NCI-H2107 treated with DMSO at 0.1 percent for 48 hours (cell line): Measurements from ENCODE around the gene MIGA2.
"Not testable (repeated sequence)": the region's sequence is repeated elsewhere in the genome, so short reads cannot be mapped to it uniquely, and the experiment has no call there.

Experiments
- DNase-seq: peaks from one replicate; lab custom pipeline; 2025; ENCODE audit not compliant: unreplicated experiment; lab: John Stamatoyannopoulos, UW

Gene MIGA2

GRCh38 chr9:129098328-129098727, 61.9 kb downstream of the MIGA2 start:
- no peak for DNase-seq

DNA sequence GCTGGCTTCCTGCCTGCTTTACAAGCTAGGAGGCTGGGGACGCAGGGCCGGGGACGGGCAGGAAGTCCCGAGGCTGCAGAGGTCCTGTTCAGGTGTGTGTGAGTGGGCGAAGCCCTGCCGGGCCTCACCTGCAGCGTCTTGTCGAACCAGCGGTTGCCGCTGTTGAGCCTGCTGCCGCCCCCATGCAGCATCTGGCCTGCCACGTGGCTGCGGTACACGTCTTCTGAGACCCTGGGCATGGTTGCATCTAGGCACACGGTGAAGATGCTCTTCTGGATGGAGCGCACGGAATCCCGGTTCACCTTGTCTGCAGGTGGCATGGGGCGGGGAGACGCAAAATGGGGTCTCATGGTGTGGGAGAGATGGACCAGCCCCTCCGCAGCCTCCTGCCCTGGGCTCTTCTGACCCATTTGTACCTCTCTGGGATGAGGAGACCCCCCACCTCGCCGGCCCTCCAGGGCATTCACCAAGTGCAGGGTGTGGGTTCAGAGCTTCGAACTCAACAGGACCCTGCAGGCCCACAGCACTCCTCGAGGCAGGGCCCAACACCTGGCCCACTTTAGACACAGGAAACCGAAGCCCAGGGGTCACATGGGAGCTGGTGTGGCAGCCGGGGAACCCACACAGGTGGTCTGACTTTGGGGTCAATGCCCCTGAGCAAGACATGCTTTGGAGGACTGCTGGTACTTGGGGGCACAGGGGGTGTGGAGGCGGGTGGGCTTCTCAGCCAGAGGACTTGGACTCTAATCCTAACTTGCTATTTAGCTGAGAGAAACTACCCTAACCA, 64.2 kb downstream of the MIGA2 start:
- DNase-seq, result no peak

DNA sequence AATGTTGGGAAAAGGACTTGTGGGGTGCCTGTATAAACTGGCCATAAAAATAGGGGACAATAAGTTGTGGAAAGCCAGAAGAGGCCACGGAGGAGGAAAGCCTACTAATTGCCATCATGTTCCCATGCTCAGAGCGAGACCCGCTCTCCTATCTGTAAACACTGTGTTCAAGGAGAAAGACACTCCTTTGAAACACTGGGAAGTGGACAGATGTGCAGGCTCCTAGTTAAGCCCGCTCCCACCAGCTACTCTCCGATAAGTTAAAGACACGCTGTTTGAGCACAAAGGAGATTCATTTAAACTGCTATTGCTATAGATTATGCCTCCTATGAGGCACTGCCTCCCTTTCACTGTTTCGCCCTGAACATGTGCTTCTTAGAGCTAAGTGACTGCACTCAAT, 64.9 kb downstream of the MIGA2 start:
- no peak for DNase-seq

GRCh38 chr9:129102095-129102525, 65.7 kb downstream of the MIGA2 start:
- no peak for DNase-seq

GRCh38 chr9:129102791-129103594, 66.6 kb downstream of the MIGA2 start:
- DNase-seq, result no peak

- DNase-seq, result no peak
Observed at GRCh38 chr9:129103595-129103965, 67.2 kb downstream of the MIGA2 start.

GRCh38 chr9:129104051-129104450, 67.6 kb downstream of the MIGA2 start:
- no peak for DNase-seq

GRCh38 chr9:129105857-129106694, 69.7 kb downstream of the MIGA2 start:
- no peak for DNase-seq

GRCh38 chr9:129107651-129108050, 71.2 kb downstream of the MIGA2 start:
- DNase-seq, result no peak

DNA sequence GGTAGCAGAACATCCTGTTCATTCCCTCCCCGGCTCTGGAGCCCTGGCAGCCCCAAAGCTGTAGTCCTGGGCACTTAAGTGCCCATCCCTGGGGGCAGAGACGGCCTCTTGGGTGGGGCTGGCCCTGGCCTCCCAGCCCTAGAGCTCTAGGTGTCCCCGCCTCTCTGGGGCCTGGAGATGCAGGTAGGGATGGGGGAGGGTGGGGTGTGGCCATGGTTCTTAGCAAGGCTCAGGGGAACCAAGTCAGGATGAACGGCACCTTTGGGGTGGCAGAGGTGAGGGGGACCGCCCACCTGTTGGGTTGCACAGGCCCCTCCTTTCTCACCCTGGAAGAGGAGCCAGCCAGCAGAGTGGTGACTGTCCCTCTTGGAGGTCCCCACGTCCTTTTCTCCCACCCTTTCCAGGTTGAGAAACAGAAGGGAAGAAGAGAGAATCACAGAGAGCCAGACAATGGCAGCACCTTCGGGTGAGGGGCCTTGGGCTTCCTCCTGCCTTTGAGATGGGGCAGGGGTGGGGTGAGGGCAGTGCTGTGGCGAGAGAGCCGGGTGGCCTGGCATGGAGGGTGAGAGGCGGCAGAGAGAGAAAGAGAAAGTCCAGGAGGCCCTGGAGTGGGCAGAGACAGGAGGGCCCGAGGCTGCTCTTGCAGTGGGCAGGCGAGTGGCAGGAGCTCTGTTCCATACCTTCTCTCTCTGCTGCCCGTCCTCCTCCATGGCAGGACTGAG, 71.8 kb downstream of the MIGA2 start:
- no peak for DNase-seq

DNA sequence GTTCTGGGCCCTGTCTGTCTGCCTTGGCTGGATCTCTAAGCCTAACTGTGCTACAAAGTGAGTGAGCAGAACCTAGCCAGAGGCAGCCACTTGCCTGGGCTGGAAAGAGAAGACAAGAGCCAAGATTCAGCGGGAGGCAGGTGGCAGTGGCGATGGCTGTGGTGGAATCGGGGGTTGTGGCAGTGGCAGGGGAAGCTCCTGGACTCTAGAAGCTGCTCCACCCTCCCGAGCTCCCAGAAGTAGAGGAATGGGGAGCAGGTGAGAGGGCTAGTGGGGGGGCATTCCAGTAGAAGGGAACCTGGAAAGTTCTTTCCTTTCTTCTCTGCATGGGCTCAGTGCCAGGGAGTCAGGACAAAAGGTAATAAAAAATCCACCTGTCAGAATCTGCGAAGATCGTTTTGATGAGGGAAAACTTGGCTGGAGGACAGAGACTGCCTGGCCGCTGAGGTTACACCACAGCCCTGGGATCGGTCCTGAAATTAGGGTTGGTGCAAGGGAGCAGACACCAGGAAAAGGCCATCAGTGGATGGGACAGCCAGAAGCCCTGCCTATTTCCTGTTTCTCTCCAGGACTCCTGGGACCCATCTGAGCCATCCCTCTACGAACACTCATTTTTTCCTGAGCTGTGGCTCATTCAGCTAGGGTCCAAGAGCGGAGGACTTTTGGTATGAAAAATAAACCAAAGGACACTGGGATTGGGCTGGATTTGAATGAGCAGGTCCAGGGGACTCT, 72.5 kb downstream of the MIGA2 start:
- DNase-seq, result peak; percentile 11

DNA sequence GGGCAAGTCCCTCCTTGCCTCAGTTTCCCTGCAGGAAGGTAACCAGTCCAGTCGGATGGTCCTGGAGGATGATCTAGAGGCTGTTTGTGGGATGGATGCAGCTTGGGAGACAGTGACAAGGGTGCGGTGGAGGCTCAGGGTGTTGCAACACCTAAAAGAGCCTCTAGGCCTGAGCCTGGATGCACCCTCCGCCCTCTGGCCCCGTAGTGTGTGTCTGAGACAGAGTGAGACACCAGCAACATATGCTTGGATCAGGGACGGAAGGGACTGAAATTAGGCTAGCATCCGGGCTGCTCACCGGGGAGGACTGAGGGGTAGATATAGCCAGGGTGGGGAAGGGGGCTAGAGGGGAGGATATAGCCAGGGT, 73.1 kb downstream of the MIGA2 start:
- DNase-seq, result no peak

DNA sequence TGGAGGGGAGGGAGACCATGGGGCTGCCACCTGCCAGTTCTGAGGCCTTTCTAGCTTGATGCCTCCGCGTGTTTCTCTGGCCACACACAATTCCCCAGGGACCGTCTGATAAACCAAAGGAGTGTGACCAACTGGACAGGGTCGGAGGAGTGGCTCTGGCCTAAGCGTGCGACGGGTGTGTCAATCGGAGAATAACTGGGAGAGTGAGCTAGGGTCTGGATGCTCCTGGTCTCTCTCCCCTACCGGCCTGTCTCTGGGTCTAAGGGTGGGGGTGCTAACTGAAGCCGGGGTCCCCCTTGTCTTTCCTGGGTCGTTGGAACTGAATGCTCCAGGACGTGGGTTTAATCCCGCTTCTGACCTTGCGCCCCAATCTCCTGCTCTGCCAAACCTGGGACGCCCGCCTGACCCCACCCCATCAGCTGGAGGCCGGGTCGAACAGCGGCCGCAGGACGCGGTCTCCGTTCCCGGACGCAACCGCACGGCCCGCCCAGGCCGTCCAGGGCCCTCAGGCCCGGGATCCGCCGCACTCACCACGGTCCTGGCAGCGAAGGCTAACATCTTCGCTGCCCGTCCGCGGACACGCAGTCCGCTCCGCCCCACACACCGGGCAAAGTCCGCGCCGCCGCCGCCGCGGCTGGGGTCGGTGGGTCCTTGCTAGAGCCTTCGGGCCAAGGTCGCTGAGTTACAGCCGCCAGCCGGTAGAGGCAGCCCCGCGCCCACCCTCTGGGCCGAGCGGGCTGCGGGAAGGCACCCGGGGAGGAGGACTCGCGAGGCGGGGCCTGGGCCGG, 73.7 kb downstream of the MIGA2 start:
- DNase-seq, result no peak

- DNase-seq, result peak; percentile 76
Observed at GRCh38 chr9:129110740-129111527, 74.5 kb downstream of the MIGA2 start, which contains the start of the genes CRAT and PTPA. TSS of gene CRAT (minus strand) at chr9:129110793. CDS start at chr9:129110509, 284 bp downstream. TSS of gene PTPA (plus strand) at chr9:129111415. CDS start at chr9:129111601, 186 bp downstream.

- DNase-seq, result peak; percentile 4
Observed at GRCh38 chr9:129111528-129112151, 75.2 kb downstream of the MIGA2 start.

DNA sequence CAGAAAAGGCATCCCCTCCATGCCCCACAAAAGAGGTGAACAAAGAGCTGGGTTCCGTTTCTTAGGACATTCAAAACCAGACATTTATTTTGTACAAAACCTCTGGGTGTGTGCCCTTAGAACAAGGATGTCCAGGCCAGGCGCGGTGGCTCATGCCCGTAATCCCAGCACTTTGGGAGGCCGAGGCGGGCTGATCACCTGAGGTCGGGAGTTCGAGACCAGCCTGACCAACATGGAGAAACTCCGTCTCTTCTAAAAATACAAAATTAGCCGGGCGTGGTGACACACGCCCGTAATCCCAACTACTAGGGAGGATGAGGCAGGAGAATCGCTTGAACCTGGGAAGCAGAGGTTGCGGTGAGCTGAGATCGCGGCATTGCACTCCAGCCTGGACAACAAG, 76.1 kb downstream of the MIGA2 start:
- not testable (repeated sequence) for DNase-seq

DNA sequence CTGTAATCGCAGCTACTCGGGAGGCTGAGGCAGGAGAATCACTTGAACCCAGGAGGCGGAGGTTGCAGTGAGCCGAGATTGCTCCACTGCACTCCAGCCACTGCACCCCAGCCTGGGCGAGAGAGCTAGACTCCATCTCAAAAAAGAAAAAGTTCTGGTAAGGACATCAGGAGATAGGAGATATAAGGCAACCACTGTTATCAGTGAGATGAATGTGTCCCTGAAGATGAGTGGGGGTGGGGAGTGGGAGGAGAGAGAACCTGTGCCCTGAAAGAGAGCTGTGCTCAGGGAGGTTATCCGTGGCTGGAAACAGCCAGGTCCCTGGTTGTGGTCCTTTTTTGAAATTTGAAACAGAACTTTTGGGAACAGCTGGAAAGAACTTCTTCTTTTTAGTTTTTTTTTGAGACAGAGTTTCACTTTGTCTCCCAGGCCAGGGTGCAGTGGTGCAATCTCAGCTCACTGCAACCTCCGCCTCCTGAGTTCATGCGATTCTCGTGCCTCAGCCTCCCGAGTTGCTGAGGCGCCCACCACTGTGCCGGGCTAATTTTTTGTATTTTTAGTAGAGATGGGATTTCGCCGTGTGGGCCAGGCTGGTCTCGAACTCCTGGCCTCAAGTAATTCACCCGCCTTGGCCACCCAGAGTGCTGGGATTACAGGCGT, 77.3 kb downstream of the MIGA2 start:
- DNase-seq, result no peak
